ENCODE measurements around the gene ACSS2.

ACSS2 gene

GRCh38 chr20:34859826-34860545 lies 16.4 kb upstream of the ACSS2 start:
- Histone ChIP-seq H4K8ac (ENCODE audit: low read length) (no peak overlapping the region), H3K9ac (ENCODE audit: low read length) (no peak overlapping the region), H3K36me3 (ENCODE audit: control insufficient read depth in 1 of 2, insufficient read depth in 2 of 2, low read depth in 1 of 2, low read length in 2 of 2) (peaks cover 50 to 51% of the 10 kb centered on the region in 2 experiments), H3K27ac (ENCODE audit: low read length, poor library complexity, severe bottlenecking) (no peak overlapping the region), H2BK15ac (ENCODE audit: low read depth, poor library complexity, severe bottlenecking) (no peak overlapping the region), H3K18ac (ENCODE audit: low read depth in 1 of 2, low read length in 2 of 2) (no peak overlapping the region), H2BK120ac (ENCODE audit: low read depth, low read length) (no peak overlapping the region), H3K79me1 (replicated peaks; ENCODE audit: low read length, poor library complexity, severe bottlenecking) (peaks cover 8% of the 10 kb centered on the region), H2BK12ac (ENCODE audit: low read length in 2 of 2) (no peak overlapping the region), H3K23ac (ENCODE audit: low read length in 2 of 2) (no peak overlapping the region), H3K4ac (ENCODE audit: low read depth in 1 of 2, low read length in 2 of 2) (no peak overlapping the region), H2AFZ (ENCODE audit: low read depth, low read length) (no peak overlapping the region), H3K4me2 (ENCODE audit: low read length, poor library complexity, severe bottlenecking) (no peak overlapping the region), H2AK5ac (ENCODE audit: low read length, severe bottlenecking) (no peak overlapping the region), H3K9me3 (ENCODE audit: control insufficient read depth, low read length) (no peaks in the 10 kb centered on the region), H3K4me1 (ENCODE audit: control insufficient read depth, insufficient read depth, low read depth, low read length) (peaks cover 5% of the 10 kb centered on the region), H3K27me3 (ENCODE audit: control insufficient read depth in 1 of 2, insufficient read depth in 1 of 2, low read length in 2 of 2) (no peaks in the 10 kb centered on the region), H2BK5ac (ENCODE audit: low read depth, low read length, poor library complexity, severe bottlenecking) (no peak overlapping the region), H3K4me3 (ENCODE audit: insufficient read depth in 1 of 2, low read depth in 1 of 2, low read length in 2 of 2) (no peak overlapping the region), H4K91ac (ENCODE audit: low read length) (no peak overlapping the region), H3K14ac (ENCODE audit: low read length in 2 of 2) (no peak overlapping the region)
- DNase-seq: no peak
- WGBS: 97% methylated on average over 8 of the region's 9 CpGs

GRCh38 chr20:34861386-34862084 lies 14.9 kb upstream of the ACSS2 start:
- Histone ChIP-seq H3K4ac (ENCODE audit: low read depth in 1 of 2, low read length in 2 of 2) (no peak overlapping the region), H2BK120ac (ENCODE audit: low read depth, low read length) (no peak overlapping the region), H3K27ac (ENCODE audit: low read length, poor library complexity, severe bottlenecking) (no peak overlapping the region), H2AK5ac (ENCODE audit: low read length, severe bottlenecking) (no peak overlapping the region), H3K4me2 (ENCODE audit: low read length, poor library complexity, severe bottlenecking) (no peak overlapping the region), H2BK15ac (ENCODE audit: low read depth, poor library complexity, severe bottlenecking) (no peak overlapping the region), H3K9ac (ENCODE audit: low read length) (no peak overlapping the region), H3K36me3 (ENCODE audit: control insufficient read depth in 1 of 2, insufficient read depth in 2 of 2, low read depth in 1 of 2, low read length in 2 of 2) (peaks cover 35 to 41% of the 10 kb centered on the region in 2 experiments), H4K8ac (ENCODE audit: low read length) (no peak overlapping the region), H3K79me1 (replicated peaks; ENCODE audit: low read length, poor library complexity, severe bottlenecking) (peaks cover 8% of the 10 kb centered on the region), H3K27me3 (ENCODE audit: control insufficient read depth in 1 of 2, insufficient read depth in 1 of 2, low read length in 2 of 2) (no peaks in the 10 kb centered on the region), H3K23ac (ENCODE audit: low read length in 2 of 2) (no peak overlapping the region), H3K9me3 (ENCODE audit: control insufficient read depth, low read length) (no peaks in the 10 kb centered on the region), H2BK5ac (ENCODE audit: low read depth, low read length, poor library complexity, severe bottlenecking) (no peak overlapping the region), H4K91ac (ENCODE audit: low read length) (no peak overlapping the region), H3K14ac (ENCODE audit: low read length in 2 of 2) (no peak overlapping the region), H3K18ac (ENCODE audit: low read depth in 1 of 2, low read length in 2 of 2) (no peak overlapping the region), H3K4me1 (ENCODE audit: control insufficient read depth, insufficient read depth, low read depth, low read length) (peaks cover 5% of the 10 kb centered on the region), H2BK12ac (ENCODE audit: low read length in 2 of 2) (no peak overlapping the region), H2AFZ (ENCODE audit: low read depth, low read length) (no peak overlapping the region), H3K4me3 (ENCODE audit: insufficient read depth in 1 of 2, low read depth in 1 of 2, low read length in 2 of 2) (no peak overlapping the region)
- WGBS: 93% methylated on average over 4 of the region's 7 CpGs
- DNase-seq: no peak

DNA sequence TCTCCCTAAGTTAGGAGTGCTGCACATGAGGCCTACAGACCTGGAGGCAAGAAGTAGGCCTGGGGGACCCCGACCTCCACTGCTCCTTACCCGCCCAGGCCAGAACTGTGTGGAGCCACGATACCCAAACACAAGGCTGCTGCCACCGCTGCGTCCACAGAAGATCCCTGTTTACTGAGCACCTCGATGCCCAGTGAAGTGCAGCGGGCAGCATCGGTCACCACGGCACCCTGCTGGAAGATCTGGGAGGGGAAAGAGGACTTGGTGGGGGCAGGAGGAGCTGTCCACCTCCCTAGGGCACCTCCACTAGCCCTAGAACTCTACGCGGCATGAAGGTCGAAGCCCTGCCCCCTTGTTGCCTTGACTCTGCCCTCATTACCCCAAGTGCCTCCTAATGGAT lies 13.7 kb upstream of the ACSS2 start:
- no peak overlapping the region for H3K4ac ChIP-seq (ENCODE audit: low read depth in 1 of 2, low read length in 2 of 2)
- peaks cover 5% of the 10 kb centered on the region for H3K4me1 ChIP-seq (ENCODE audit: control insufficient read depth, insufficient read depth, low read depth, low read length)
- H3K9me3 ChIP-seq (ENCODE audit: control insufficient read depth, low read length): no peaks in the 10 kb centered on the region
- peaks cover 8% of the 10 kb centered on the region for H3K79me1 ChIP-seq (replicated peaks; ENCODE audit: low read length, poor library complexity, severe bottlenecking)
- H2AK5ac ChIP-seq (ENCODE audit: low read length, severe bottlenecking): no peak overlapping the region
- no peak overlapping the region for H3K14ac ChIP-seq (ENCODE audit: low read length in 2 of 2)
- H3K27me3 ChIP-seq (ENCODE audit: control insufficient read depth in 1 of 2, insufficient read depth in 1 of 2, low read length in 2 of 2): no peaks in the 10 kb centered on the region
- H3K27ac ChIP-seq (ENCODE audit: low read length, poor library complexity, severe bottlenecking): no peak overlapping the region
- H3K23ac ChIP-seq (ENCODE audit: low read length in 2 of 2): peak overlapping the region in 1 of 2 experiments; percentile 41
- H4K91ac ChIP-seq (ENCODE audit: low read length): no peak overlapping the region
- no peak overlapping the region for H3K4me3 ChIP-seq (ENCODE audit: insufficient read depth in 1 of 2, low read depth in 1 of 2, low read length in 2 of 2)
- WGBS: 89% methylated on average over 12 of the region's 12 CpGs
- H3K9ac ChIP-seq (ENCODE audit: low read length): no peak overlapping the region
- DNase-seq: no peak
- no peak overlapping the region for H2BK120ac ChIP-seq (ENCODE audit: low read depth, low read length)
- H4K8ac ChIP-seq (ENCODE audit: low read length): no peak overlapping the region
- no peak overlapping the region for H3K18ac ChIP-seq (ENCODE audit: low read depth in 1 of 2, low read length in 2 of 2)
- no peak overlapping the region for H2AFZ ChIP-seq (ENCODE audit: low read depth, low read length)
- peaks cover 26 to 34% of the 10 kb centered on the region in 2 experiments for H3K36me3 ChIP-seq (ENCODE audit: control insufficient read depth in 1 of 2, insufficient read depth in 2 of 2, low read depth in 1 of 2, low read length in 2 of 2)
- no peak overlapping the region for H3K4me2 ChIP-seq (ENCODE audit: low read length, poor library complexity, severe bottlenecking)
- no peak overlapping the region for H2BK15ac ChIP-seq (ENCODE audit: low read depth, poor library complexity, severe bottlenecking)
- H2BK5ac ChIP-seq (ENCODE audit: low read depth, low read length, poor library complexity, severe bottlenecking): no peak overlapping the region
- no peak overlapping the region for H2BK12ac ChIP-seq (ENCODE audit: low read length in 2 of 2)

DNA sequence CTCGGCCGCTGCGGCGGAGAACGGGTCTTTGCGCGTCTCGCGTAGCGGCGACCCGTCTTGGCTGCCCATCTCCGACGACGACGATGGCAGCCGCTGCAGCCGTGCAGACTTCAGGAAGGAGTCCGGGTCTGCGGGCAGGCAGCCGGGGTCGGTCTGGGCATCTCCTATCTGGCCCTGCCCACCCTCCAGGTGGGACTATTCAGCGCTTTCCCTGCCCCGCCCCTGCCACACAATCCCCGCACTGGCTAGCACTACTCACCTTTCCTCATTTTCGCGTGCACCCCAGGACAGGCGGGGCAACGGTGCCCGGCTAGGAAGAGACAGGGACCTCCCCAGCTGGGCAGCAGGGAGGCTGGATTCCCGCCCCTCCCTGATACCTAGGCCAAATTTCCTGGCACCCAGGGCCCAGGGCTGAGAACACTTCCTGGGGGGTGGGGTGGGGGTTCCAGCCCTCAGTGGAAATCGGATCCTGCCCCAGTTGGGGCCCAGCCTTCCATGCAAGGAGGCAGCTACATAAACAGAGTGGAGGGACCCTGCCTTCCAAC lies 12.9 kb upstream of the ACSS2 start:
- Histone ChIP-seq H3K18ac (ENCODE audit: low read depth in 1 of 2, low read length in 2 of 2) (no peak overlapping the region), H3K14ac (ENCODE audit: low read length in 2 of 2) (no peak overlapping the region), H3K4me3 (ENCODE audit: insufficient read depth in 1 of 2, low read depth in 1 of 2, low read length in 2 of 2) (no peak overlapping the region), H3K27ac (ENCODE audit: low read length, poor library complexity, severe bottlenecking) (no peak overlapping the region), H3K23ac (ENCODE audit: low read length in 2 of 2) (no peak overlapping the region), H4K8ac (ENCODE audit: low read length) (peak overlapping the region; percentile 62), H2BK12ac (ENCODE audit: low read length in 2 of 2) (no peak overlapping the region), H3K27me3 (ENCODE audit: control insufficient read depth in 1 of 2, insufficient read depth in 1 of 2, low read length in 2 of 2) (no peaks in the 10 kb centered on the region), H3K79me1 (replicated peaks; ENCODE audit: low read length, poor library complexity, severe bottlenecking) (peaks cover 10% of the 10 kb centered on the region), H2BK15ac (ENCODE audit: low read depth, poor library complexity, severe bottlenecking) (no peak overlapping the region), H3K4ac (ENCODE audit: low read depth in 1 of 2, low read length in 2 of 2) (no peak overlapping the region), H2BK120ac (ENCODE audit: low read depth, low read length) (no peak overlapping the region), H2BK5ac (ENCODE audit: low read depth, low read length, poor library complexity, severe bottlenecking) (no peak overlapping the region), H2AFZ (ENCODE audit: low read depth, low read length) (no peak overlapping the region), H3K36me3 (ENCODE audit: control insufficient read depth in 1 of 2, insufficient read depth in 2 of 2, low read depth in 1 of 2, low read length in 2 of 2) (peaks cover 19 to 31% of the 10 kb centered on the region in 2 experiments), H3K4me2 (ENCODE audit: low read length, poor library complexity, severe bottlenecking) (no peak overlapping the region), H3K4me1 (ENCODE audit: control insufficient read depth, insufficient read depth, low read depth, low read length) (peaks cover 5% of the 10 kb centered on the region), H2AK5ac (ENCODE audit: low read length, severe bottlenecking) (no peak overlapping the region), H3K9me3 (ENCODE audit: control insufficient read depth, low read length) (no peaks in the 10 kb centered on the region), H3K9ac (ENCODE audit: low read length) (no peak overlapping the region), H4K91ac (ENCODE audit: low read length) (no peak overlapping the region)
- no peak for DNase-seq
- 61% methylated on average over 31 of the region's 32 CpGs for WGBS
